Mucosa of rectum (tissue), 2 donors: ENCODE measurements around the gene ATL3.
A peak's percentile ranks its signal among the peaks of the same experiment; 100 is the strongest.
"Not testable (repeated sequence)": the region's sequence is repeated elsewhere in the genome, so short reads cannot be mapped to it uniquely, and the experiment has no call there.

Source experiments
- H3K27ac ChIP-seq, 2 donors: one replicate each; pipeline ENCODE4 v1.7.0; 2013; ENCODE audit warnings: inconsistent platforms in 2 of 2, low read depth in 2 of 2, low read length in 2 of 2
- H3K27me3 ChIP-seq, 2 donors: one replicate each; pipeline ENCODE4 v1.7.0; 2013; ENCODE audit warnings: low read length in 2 of 2; ENCODE audit not compliant: control insufficient read depth in 2 of 2, insufficient read depth in 2 of 2
- H3K36me3 ChIP-seq, 2 donors: one replicate each; pipeline ENCODE4 v1.7.0; 2013; ENCODE audit warnings: low read length in 2 of 2; ENCODE audit not compliant: control insufficient read depth in 2 of 2, insufficient read depth in 2 of 2
- H3K4me1 ChIP-seq, 2 donors: one replicate each; pipeline ENCODE4 v1.7.0; 2013; ENCODE audit warnings: low read length in 2 of 2, mild to moderate bottlenecking in 1 of 2; ENCODE audit not compliant: control insufficient read depth in 2 of 2, insufficient read depth in 2 of 2
- H3K4me3 ChIP-seq, 2 donors: one replicate each; pipeline ENCODE4 v1.7.0; 2013; ENCODE audit warnings: low read length in 2 of 2
- H3K9ac ChIP-seq, 2 donors: one replicate each; pipeline ENCODE4 v1.7.0; 2013; ENCODE audit warnings: low read length in 2 of 2, low read depth in 1 of 2, mild to moderate bottlenecking in 1 of 2
- H3K9me3 ChIP-seq, 2 donors: one replicate each; pipeline ENCODE4 v1.7.0; 2013; ENCODE audit warnings: low read length in 2 of 2; ENCODE audit not compliant: control insufficient read depth in 2 of 2
- donor health status: healthy.
- donor health status: Normal muscosa, but diverticular disease.

The ATL3 gene

DNA sequence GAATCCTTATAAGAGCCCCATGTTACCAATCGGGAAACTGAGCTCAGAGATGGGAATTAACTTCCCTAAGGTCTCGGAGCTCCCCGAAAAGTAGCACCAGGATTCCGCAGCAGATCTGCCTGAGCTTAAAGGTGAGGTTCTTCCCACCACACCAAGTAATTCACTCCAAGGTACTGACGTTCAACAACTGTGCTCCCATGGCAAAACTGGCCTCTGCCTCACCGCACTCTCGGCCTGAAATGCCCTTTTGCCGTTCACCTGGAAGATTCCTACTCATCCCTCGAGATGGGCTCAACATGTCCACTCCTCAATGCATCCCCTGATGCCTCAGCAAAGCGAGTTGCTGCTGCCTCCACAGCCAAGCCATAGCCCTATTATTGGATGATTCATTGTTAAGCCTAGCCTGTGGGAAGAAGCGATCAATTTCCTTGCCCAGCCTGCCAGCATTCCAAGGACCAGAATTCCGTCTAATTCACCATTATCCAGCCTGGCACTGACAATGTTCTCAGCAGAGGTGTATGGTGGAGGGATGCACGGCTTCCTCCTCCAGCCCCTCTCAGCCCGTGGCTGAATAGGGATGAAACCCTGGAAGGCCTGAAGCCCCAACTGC, 61.1 kb downstream of the ATL3 start:
- peaks cover 7 to 12% of the 10 kb centered on the region in 2 donors for H3K4me1 ChIP-seq
- no peaks in the 10 kb centered on the region for H3K27me3 ChIP-seq
- H3K9ac ChIP-seq: no peak overlapping the region
- no peaks in the 10 kb centered on the region for H3K9me3 ChIP-seq
- peak overlapping the region in 1 of 2 donors; percentile 13 for H3K27ac ChIP-seq
- H3K36me3 ChIP-seq: no peaks in the 10 kb centered on the region
- H3K4me3 ChIP-seq: no peak overlapping the region

GRCh38 chr11:63609536-63609935, 61.6 kb downstream of the ATL3 start:
- no peaks in the 10 kb centered on the region for H3K27me3 ChIP-seq
- no peaks in the 10 kb centered on the region for H3K9me3 ChIP-seq
- no peak overlapping the region for H3K9ac ChIP-seq
- no peaks in the 10 kb centered on the region for H3K36me3 ChIP-seq
- H3K27ac ChIP-seq: peak overlapping the region in 1 of 2 donors; percentile 9
- H3K4me1 ChIP-seq: peaks cover 7 to 12% of the 10 kb centered on the region in 2 donors
- no peak overlapping the region for H3K4me3 ChIP-seq

DNA sequence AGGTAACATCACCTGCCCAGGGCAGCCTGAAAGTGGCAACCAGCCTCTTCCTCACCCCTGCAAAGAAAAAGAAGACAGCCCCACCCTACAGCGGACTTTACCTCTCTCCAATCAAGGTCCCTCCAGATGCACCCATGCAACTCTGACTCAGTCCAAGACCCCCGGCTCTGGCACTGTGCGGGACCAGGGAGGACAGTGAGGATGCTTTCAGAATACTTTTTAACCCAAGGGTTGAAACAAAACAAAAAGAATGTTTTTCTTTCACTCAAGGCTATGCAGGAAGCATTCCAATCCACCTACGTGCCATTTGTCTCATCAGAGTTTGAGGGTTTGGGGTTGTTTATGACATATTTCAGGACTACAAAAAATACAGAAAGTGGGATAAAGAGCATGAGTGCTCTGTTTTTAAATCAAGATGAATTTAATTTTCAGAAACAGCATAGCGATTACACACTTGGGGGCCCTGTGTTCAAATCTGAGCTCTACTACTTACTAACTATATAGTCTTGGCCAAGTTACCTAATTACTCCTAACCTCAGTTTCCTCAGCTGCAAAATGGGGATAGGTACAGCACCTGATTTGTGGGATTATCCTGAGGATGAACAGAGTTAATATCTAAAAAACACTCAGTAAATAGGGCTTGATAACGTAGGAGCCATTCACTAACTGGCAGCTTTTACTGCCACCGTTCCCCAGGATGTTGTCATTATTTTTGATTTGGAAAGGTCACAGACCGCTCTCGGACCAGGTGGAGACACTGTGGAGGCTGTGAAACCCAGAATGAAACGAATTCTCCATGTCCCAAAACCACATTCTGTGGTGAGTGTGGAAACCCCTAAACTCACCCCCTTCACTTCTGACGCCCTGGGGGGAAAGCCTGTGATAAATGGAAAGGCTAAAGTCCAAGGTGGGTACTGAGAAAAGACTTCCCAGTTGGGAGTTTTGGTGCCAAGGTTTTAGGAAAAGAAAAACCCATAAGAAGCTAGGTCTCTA, 62.5 kb downstream of the ATL3 start:
- no peaks in the 10 kb centered on the region for H3K27me3 ChIP-seq
- H3K4me1 ChIP-seq: peaks cover 7 to 12% of the 10 kb centered on the region in 2 donors
- H3K9ac ChIP-seq: no peak overlapping the region
- no peak overlapping the region for H3K27ac ChIP-seq
- no peaks in the 10 kb centered on the region for H3K9me3 ChIP-seq
- H3K36me3 ChIP-seq: no peaks in the 10 kb centered on the region
- no peak overlapping the region for H3K4me3 ChIP-seq

GRCh38 chr11:63603180-63603518, 68.0 kb downstream of the ATL3 start:
- Histone ChIP-seq H3K9ac (no peak overlapping the region), H3K27ac (no peak overlapping the region), H3K4me1 (no peaks in the 10 kb centered on the region), H3K27me3 (no peaks in the 10 kb centered on the region), H3K36me3 (no peaks in the 10 kb centered on the region), H3K4me3 (no peak overlapping the region), H3K9me3 (no peaks in the 10 kb centered on the region)

GRCh38 chr11:63602290-63603179, 68.6 kb downstream of the ATL3 start:
- not testable (repeated sequence) for H3K4me1 ChIP-seq

GRCh38 chr11:63599211-63600122, 71.7 kb downstream of the ATL3 start:
- Histone ChIP-seq H3K9ac (no peak overlapping the region), H3K27ac (no peak overlapping the region), H3K4me3 (no peak overlapping the region), H3K4me1 (no peaks in the 10 kb centered on the region), H3K36me3 (peaks cover 0 to 2% of the 10 kb centered on the region in 2 donors), H3K27me3 (no peaks in the 10 kb centered on the region), H3K9me3 (no peaks in the 10 kb centered on the region)

More at GRCh38 chr11:63602290-63603179, 68.6 kb downstream of the ATL3 start:
- H3K9ac ChIP-seq, H3K4me3 ChIP-seq, H3K27ac ChIP-seq, H3K9me3 ChIP-seq, H3K27me3 ChIP-seq, H3K36me3 ChIP-seq: not testable (repeated sequence)

GRCh38 chr11:63598556-63598955, 72.6 kb downstream of the ATL3 start:
- H3K9me3 ChIP-seq: no peaks in the 10 kb centered on the region
- no peaks in the 10 kb centered on the region for H3K4me1 ChIP-seq
- H3K36me3 ChIP-seq: peaks cover 0 to 2% of the 10 kb centered on the region in 2 donors
- no peak overlapping the region for H3K9ac ChIP-seq
- no peaks in the 10 kb centered on the region for H3K27me3 ChIP-seq
- H3K4me3 ChIP-seq: no peak overlapping the region
- H3K27ac ChIP-seq: no peak overlapping the region

DNA sequence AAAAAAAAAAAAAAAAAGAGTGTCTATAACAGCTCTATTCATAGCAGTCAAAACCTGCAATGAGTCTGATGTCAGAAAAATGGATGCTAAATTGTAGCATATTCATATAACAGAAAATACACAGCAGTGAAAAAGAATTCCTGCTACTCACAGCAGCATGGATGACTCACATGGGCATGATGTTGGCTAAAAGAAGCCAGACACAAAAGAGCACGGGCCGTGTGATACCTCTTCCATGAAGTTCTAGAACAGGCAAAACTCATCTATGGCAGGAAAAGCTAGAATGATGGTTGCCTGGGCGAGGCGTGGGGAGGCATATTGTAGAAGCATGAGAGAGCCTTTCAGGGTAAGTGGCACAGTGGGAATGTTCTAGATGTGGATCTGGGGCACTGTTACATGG, 75.9 kb downstream of the ATL3 start:
- H3K36me3 ChIP-seq: peaks cover 0 to 2% of the 10 kb centered on the region in 2 donors
- H3K9ac ChIP-seq: no peak overlapping the region
- no peaks in the 10 kb centered on the region for H3K27me3 ChIP-seq
- no peak overlapping the region for H3K27ac ChIP-seq
- H3K9me3 ChIP-seq: no peaks in the 10 kb centered on the region
- H3K4me3 ChIP-seq: no peak overlapping the region
- no peaks in the 10 kb centered on the region for H3K4me1 ChIP-seq

GRCh38 chr11:63592975-63593395, 78.2 kb downstream of the ATL3 start:
- Histone ChIP-seq H3K9ac (no peak overlapping the region), H3K4me3 (no peak overlapping the region), H3K4me1 (no peaks in the 10 kb centered on the region), H3K27ac (no peak overlapping the region), H3K36me3 (peaks cover 0 to 2% of the 10 kb centered on the region in 2 donors), H3K9me3 (no peaks in the 10 kb centered on the region), H3K27me3 (no peaks in the 10 kb centered on the region)
